ENCODE results near the gene TRAPPC11.
"Not testable (repeated sequence)": the region's sequence is repeated elsewhere in the genome, so short reads cannot be mapped to it uniquely, and the experiment has no call there.

The TRAPPC11 gene

DNA sequence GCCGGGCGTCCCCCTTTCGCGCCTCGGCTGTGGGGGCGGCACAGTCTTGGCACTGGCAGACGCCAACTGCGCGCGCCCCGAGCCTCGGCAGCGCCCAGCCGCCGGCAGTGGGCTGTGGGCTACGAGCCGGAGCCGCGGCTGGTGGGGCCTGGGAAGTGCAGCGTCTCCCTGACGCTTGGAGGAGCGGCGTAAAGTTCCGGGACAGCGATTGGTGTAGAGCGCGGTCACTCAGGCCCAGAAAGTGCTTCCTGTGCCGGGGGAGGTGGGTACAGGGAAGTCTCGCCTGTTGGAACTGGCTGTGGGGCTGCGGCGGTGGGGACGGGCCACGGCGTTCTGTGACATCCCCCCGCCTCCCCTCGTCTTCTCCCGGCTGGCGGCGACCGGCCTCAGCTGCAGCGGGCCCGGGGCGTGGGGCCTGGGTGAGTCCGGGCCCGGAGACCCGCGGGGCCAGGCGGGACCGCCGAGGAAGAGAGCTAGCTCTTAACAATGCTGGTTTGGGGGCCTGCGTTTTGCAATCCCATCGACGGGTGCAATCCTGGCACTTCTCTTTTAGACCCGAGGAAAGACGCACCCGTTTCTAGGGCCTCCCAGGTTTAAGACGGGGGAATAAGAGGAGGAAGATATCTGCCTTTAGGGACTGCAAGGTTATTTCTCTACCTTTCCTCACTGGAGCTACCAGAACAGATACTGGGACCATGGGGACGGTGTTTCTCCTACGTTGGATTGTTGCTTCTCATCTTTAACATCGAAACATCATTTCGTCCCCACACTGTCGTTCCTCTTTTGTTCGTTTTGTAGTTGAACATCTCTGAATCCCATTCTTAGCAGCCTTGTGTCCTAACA is at the start of gene TRAPPC11, which contains the start of gene RWDD4:
Gene TRAPPC11, plus strand, starts transcription at position 265 of the 843 bp plus-strand sequence. CDS start 4,575 bp downstream, outside the sequence.
Gene RWDD4, minus strand, starts transcription at position 157 of the 843 bp plus-strand sequence. CDS start 233 bp downstream, outside the sequence.
- peak; percentile 82 for FAIRE-seq

- no peak for FAIRE-seq
Measured at GRCh38 chr4:183610033-183610432, 49.1 kb upstream of the TRAPPC11 start.

DNA sequence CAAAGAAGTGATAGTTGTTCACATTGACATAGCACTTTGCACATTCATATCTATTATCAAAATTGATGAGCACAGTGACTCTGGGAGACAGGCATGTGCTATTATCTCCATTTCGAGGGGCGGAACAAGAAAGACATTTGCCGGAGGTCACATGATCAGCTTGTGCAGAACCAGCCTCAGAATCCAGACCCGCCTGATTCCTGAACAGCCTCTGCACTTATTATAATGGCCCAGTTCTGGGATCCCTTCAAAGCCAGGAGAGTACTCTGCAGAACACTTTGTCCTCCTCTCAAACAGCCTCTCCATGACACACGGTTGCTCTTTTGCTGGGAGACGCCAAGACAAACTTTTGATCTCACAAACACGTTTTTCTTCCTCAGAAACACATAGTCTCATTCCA is 48.5 kb upstream of the TRAPPC11 start:
- no peak for FAIRE-seq

DNA sequence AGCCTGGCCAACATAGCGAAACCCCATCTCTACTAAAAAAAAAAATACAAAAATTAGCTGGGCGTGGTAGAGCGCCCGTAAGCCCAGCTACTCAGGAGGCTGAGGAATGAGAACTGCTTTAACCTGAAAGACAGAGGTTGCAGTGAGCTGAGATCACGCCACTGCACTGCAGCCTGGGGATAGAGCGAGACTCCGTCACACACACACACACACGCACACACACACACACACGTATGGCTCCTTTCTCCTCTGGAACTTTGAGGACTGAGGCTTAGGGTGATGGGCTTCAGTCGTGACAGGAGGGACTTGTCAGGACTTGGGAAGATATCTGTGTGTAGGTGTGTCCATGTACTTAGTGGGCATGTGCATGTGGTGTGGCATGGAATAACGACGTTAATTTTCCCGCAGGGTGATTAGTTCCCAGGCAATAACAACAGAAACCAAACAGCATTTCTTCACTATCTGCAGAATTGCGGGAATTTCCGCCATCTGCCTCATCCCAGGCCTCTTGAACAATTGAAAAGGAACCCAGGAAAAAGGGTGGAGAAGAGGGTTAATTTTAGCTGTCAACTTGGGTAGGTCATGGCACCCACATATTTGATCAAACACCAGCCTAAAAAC is 47.8 kb upstream of the TRAPPC11 start:
- FAIRE-seq, result no peak

- no peak for FAIRE-seq
Measured at GRCh38 chr4:183612329-183613250, 46.5 kb upstream of the TRAPPC11 start.

GRCh38 chr4:183617075-183617474 is 42.0 kb upstream of the TRAPPC11 start:
- FAIRE-seq, result no peak

DNA sequence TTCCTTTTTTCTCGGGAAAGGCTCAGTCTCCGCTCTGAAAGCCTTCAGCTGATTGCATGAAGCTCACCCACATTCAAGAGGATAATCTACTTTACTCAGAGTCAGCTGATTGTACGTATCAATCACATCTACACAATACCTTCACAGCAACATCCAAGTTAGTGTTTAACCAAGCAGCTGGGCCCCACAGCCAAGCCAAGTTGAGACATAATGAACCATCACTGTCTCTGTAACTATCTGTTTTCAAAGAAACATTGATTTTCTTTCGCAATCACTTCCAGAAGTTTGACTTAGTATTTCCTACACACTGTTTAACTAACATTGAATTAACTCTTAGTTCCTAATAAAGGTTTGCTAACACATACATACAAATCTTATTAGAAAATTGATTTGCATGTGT is 40.4 kb upstream of the TRAPPC11 start:
- no peak for FAIRE-seq

DNA sequence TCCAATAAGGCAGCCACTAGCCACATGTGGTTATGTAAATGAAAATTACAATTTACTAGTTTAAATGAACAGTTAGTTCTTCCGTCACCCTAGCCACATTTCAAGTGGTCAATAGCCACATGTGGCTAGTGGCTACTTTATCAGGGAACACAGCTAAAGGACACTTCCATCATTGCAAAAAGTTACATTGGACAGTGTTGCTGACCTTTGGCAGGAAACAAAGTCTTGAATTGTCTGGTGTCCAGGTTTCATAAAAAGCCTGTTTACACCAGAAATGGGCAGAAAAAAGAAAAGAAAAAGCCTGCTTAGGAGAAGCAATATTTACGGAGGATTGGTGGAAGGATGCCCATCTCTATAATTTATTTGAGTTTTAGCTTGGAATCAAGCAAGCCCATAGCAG is 38.7 kb upstream of the TRAPPC11 start:
- no peak for FAIRE-seq

DNA sequence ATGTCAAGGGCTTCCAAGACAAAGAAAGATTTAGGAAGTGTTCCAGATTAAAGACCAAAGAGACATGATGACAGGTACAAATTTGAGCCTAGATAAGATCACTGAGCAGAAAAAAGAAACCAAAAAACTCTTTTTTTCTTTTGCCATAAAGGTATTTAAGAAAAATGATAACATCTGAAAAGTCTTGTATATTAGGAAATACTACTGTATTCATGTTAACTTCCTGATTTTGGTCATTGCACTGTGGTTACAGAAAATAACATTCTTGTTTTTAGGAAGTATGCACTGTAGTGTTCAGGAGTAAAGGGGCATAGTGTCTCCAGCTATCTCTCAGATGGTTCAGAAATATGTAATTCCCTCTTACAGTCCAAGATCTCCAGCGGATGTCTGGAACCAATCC is 37.2 kb upstream of the TRAPPC11 start:
- FAIRE-seq, result no peak

DNA sequence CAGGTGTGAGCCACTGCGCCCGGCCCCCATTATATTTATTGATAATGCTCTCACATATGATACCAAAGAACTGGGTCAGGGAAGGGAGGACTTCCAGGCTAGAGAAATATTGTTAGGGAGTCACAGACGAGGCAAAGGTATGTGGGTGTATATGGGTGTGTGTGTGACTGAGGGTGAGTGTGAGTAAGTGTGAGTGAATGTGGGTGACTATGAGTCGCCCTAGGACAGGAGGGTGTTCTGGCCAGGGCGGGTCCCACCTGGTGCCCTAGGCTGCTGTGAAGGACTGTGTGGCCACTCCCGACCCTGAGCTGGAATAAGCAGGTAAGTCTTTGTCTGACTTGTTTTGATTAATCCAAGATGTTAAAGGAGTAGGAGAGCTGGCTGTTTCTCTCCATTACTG is 34.5 kb upstream of the TRAPPC11 start:
- FAIRE-seq, result no peak

- FAIRE-seq, result no peak
Measured at GRCh38 chr4:183626168-183626567, 32.9 kb upstream of the TRAPPC11 start.

DNA sequence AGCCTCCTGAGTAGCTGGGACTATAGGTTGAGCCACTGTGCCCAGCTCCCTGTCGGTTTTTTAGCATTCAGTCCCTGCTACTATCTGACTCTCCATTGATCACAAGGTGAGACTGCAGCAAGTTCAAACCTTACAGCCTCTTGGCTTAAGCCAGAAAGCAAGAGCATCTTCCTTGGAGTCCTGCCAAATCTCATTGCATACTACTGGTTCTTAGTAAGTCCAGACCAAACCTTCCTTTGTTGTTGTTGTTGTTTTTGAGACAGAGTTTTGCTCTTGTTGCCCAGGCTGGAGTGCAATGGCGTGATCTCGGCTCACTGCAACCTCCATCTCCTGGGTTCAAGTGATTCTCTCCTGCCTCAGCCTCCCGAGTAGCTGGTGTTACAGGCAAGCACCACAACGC is 31.8 kb upstream of the TRAPPC11 start:
- FAIRE-seq, result not testable (repeated sequence)

DNA sequence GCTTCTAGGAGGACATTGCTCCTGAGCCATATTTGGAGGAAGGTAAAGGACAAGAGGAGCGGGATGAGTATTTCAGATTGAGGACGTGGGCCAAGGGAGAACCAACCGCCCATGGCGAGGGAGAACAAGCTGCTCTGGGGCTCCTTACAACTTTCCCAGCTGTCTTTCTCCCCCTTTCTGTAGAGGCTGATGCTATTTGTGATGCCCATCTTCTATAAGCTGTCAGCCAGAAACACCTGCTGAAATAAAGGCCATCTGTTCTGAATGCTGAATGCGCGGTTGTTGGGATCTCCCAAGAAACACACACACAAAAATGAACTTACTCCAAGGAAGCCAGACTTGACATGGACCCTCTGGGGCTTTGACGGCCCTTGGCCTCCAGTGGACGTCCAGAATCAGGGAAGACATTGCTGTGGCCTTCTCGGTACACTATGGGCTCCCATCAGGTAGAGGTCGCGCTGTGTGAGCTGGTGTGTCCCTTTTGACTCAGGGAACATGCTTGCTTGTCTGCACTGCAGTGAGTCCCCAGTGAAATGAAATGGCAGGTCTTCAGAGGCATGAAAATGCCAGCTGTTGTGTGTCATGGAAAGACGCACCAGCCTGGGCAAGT is 31.0 kb upstream of the TRAPPC11 start:
- no peak for FAIRE-seq

DNA sequence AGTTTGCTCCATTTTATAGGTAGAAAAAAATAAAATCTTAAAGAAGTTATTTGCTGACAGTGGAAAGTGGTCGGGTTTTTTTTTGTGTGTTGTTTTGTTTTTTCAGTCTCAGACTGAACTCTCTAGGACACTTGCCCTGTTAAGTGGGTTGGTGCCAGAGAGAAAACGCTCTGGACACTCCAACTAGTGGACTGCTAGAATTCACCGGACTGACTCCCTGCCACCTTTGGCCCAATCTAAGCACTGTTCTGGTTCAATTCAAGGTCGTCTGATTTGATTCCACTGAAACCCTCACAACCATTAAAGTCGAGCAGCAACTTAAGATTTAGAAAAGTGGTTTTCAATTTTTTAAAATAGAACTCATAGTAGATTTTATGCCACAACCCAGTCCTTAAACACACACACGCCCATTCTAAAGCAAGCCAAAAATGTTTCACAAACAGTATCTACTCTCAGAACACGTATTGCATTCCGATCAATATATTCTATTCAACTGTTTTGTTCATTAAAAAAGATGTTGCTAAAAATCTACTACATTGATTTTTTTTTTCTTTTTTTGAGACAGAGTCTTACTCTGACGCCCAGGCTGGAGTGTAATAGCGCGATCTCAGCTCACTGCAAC is 27.4 kb upstream of the TRAPPC11 start:
- FAIRE-seq, result no peak

- no peak for FAIRE-seq
Measured at GRCh38 chr4:183632689-183633088, 26.4 kb upstream of the TRAPPC11 start.

- peak; percentile 11 for FAIRE-seq
Measured at GRCh38 chr4:183633476-183634400, 25.4 kb upstream of the TRAPPC11 start.

DNA sequence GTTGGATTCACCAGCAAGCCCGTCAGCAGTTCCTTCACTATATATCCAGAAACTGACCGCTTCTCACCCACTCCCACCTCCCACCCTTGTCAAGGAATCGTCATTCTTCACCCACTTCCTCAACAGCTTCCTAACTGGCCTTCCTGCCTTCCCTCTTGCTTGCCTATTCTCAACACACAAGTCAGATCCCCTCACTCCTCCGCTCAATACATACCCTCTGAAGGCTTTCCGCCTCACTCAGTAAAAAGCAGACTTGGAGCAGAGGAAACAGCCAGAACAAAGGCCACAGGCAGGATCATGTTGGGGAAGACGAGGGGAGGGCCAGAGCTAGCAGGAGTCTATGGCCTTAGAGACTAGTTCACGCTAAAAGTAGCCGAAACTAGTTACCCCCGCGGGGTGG is 23.8 kb upstream of the TRAPPC11 start:
- no peak for FAIRE-seq

GRCh38 chr4:183635741-183636140 is 23.4 kb upstream of the TRAPPC11 start:
- FAIRE-seq, result no peak

DNA sequence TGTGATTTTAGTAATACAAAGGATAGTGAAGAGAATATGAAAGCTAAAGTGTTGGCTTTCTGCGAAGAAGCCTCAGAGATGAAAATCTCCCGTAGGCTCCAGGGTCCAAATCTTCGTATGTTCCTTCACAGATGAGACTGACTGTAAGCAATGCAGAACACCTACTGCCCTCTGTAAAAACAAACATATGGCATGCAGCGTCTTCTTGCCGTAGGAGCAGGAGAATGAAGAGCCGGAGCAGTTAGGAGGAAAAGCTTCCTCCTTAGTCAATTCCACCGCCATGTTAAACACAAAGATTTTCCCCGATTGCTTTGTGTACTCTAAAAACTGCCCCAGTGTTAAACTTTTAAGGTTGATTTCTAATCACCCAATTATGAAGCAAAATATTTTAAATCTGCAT is 22.6 kb upstream of the TRAPPC11 start:
- FAIRE-seq, result no peak

GRCh38 chr4:183636923-183637322 is 22.2 kb upstream of the TRAPPC11 start:
- FAIRE-seq, result no peak

DNA sequence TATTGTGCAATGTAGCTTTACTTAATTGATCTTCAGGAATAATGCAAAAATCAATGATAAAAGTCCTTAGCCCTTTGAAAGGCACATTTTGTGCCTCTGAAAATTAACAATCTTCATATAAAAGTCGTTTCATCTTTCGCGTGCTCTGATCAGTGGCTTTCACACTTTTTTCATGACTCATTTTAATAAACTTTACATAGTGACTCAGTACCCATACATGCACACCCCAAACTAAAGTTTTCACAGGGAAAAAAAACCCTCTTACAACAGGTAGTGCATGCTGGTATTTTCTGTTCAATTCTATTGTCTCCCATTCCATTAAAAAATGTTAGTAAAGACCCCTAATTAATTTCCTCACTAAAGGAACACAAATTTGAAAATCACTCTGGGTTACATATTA is 21.6 kb upstream of the TRAPPC11 start:
- no peak for FAIRE-seq
